HEK293 (cell line): ENCODE measurements around the gene MICAL3.
A peak's percentile ranks its signal among the peaks of the same experiment; 100 is the strongest.

Experiments used
- CTCF ChIA-PET: fragments of 350-600 bp; formaldehyde crosslinking; extraction: SDS; loops from one replicate; lab custom pipeline; 2021; ENCODE audit warnings: antibody characterized with exemption; lab: Yijun Ruan, JAX
- POLR2A ChIA-PET: fragments of 300-600 bp; formaldehyde crosslinking; extraction: SDS; loops from one replicate; lab custom pipeline; 2020; ENCODE audit warnings: antibody characterized with exemption, inconsistent platforms; lab: Yijun Ruan, JAX
- H3K27ac ChIP-seq: fragments of 200-500 bp; sonication (Bioruptor generic); 2 replicates; pipeline ENCODE4 v1.5.1; 2014; ENCODE audit warnings: low read depth, low read length, control low read depth, inconsistent platforms; ENCODE audit errors: extremely low read depth
- H3K36me3 ChIP-seq, 2 experiments: fragments of 200-500 bp in 1 of 2; sonication (Bioruptor generic) in 1 of 2; 1 replicate in 1 of 2; 2 replicates in 1 of 2; pipeline ENCODE4 v1.5.1; 2014 to 2017; ENCODE audit warnings: inconsistent platforms in 2 of 2, low read length in 2 of 2; ENCODE audit not compliant: control insufficient read depth in 2 of 2, insufficient read depth in 1 of 2
- H3K4me1 ChIP-seq: fragments of 200-500 bp; sonication (Bioruptor generic); 2 replicates; pipeline ENCODE4 v1.5.1; 2014; ENCODE audit warnings: mild to moderate bottlenecking, low read length, inconsistent platforms; ENCODE audit not compliant: control insufficient read depth, insufficient read depth
- H3K4me3 ChIP-seq: 2 replicates; pipeline ENCODE4 v1.5.1; 2011; ENCODE audit warnings: low read depth, mild to moderate bottlenecking, control low read depth, low read length, moderate library complexity
- H3K9me3 ChIP-seq: fragments of 200-500 bp; sonication (Bioruptor generic); 2 replicates; pipeline ENCODE4 v1.5.1; 2014; ENCODE audit warnings: low read depth, low read length, inconsistent platforms; ENCODE audit not compliant: control insufficient read depth, insufficient read depth
- HOXD13 ChIP-seq: sonication (generic); formaldehyde crosslinking; IDR thresholded peaks from 2 replicates; pipeline ENCODE4 v1.8.0; 2022; ENCODE audit warnings: missing genetic modification reagents, borderline replicate concordance
- KLF1 ChIP-seq: fragments of 450-650 bp; formaldehyde crosslinking; IDR thresholded peaks from 2 replicates; pipeline ENCODE4 v1.5.1; 2016; ENCODE audit warnings: missing biosample characterization, missing genetic modification characterization
- OVOL3 ChIP-seq: fragments of 450-650 bp; formaldehyde crosslinking; IDR thresholded peaks from 2 replicates; pipeline ENCODE4 v1.5.1; 2016; ENCODE audit warnings: missing biosample characterization, missing genetic modification characterization
- PRDM10 ChIP-seq: fragments of 450-650 bp; formaldehyde crosslinking; IDR thresholded peaks from 2 replicates; pipeline ENCODE4 v1.5.1; 2016; ENCODE audit warnings: missing biosample characterization, missing genetic modification characterization
- TSHZ1 ChIP-seq: fragments of 450-650 bp; formaldehyde crosslinking; IDR thresholded peaks from 2 replicates; pipeline ENCODE4 v1.5.1; 2016; ENCODE audit warnings: missing biosample characterization, missing genetic modification characterization, borderline replicate concordance
- ZFP3 ChIP-seq: fragments of 450-650 bp; formaldehyde crosslinking; IDR thresholded peaks from 2 replicates; pipeline ENCODE4 v1.5.1; 2016; ENCODE audit warnings: low read depth, missing biosample characterization, missing genetic modification characterization
- ZNF146 ChIP-seq: fragments of 450-650 bp; formaldehyde crosslinking; IDR thresholded peaks from 2 replicates; pipeline ENCODE4 v1.5.1; 2016; ENCODE audit warnings: missing biosample characterization, missing genetic modification characterization
- ZNF23 ChIP-seq: fragments of 450-650 bp; formaldehyde crosslinking; IDR thresholded peaks from 2 replicates; pipeline ENCODE4 v1.5.1; 2016; ENCODE audit warnings: missing biosample characterization, missing genetic modification characterization, borderline replicate concordance
- ZNF239 ChIP-seq: fragments of 450-650 bp; formaldehyde crosslinking; IDR thresholded peaks from 2 replicates; pipeline ENCODE4 v1.5.1; 2016; ENCODE audit warnings: missing biosample characterization, missing genetic modification characterization
- ZNF248 ChIP-seq: fragments of 450-650 bp; formaldehyde crosslinking; IDR thresholded peaks from 2 replicates; pipeline ENCODE4 v1.5.1; 2017; ENCODE audit warnings: missing biosample characterization, missing genetic modification characterization
- ZNF266 ChIP-seq: fragments of 450-650 bp; formaldehyde crosslinking; IDR thresholded peaks from 2 replicates; pipeline ENCODE4 v1.5.1; 2016; ENCODE audit warnings: missing biosample characterization, missing genetic modification characterization, low read depth
- ZNF391 ChIP-seq: fragments of 450-650 bp; formaldehyde crosslinking; IDR thresholded peaks from 2 replicates; pipeline ENCODE4 v1.5.1; 2016; ENCODE audit warnings: low read depth, missing biosample characterization, missing genetic modification characterization, borderline replicate concordance
- ZNF433 ChIP-seq: fragments of 450-650 bp; formaldehyde crosslinking; IDR thresholded peaks from 2 replicates; pipeline ENCODE4 v1.5.1; 2016; ENCODE audit warnings: missing biosample characterization, missing genetic modification characterization, low read depth
- ZNF555 ChIP-seq: fragments of 450-650 bp; formaldehyde crosslinking; conservative IDR thresholded peaks from 2 replicates; pipeline ENCODE4 v1.5.1; 2017; ENCODE audit warnings: missing biosample characterization, mild to moderate bottlenecking, missing genetic modification characterization, inconsistent platforms
- ZNF596 ChIP-seq: fragments of 450-650 bp; IDR thresholded peaks from 2 replicates; pipeline ENCODE4 v1.5.0; 2018; ENCODE audit warnings: missing biosample characterization, mild to moderate bottlenecking, missing genetic modification characterization, moderate library complexity
- ZNF629 ChIP-seq: fragments of 450-650 bp; formaldehyde crosslinking; IDR thresholded peaks from 2 replicates; pipeline ENCODE4 v1.5.1; 2017; ENCODE audit warnings: missing biosample characterization, missing genetic modification characterization
- ZNF645 ChIP-seq: fragments of 450-650 bp; formaldehyde crosslinking; IDR thresholded peaks from 2 replicates; pipeline ENCODE4; 2016; ENCODE audit warnings: missing biosample characterization, missing genetic modification characterization
- ZSCAN30 ChIP-seq: fragments of 450-650 bp; IDR thresholded peaks from 2 replicates; pipeline ENCODE4 v1.5.1; 2018; ENCODE audit warnings: missing biosample characterization, mild to moderate bottlenecking, missing genetic modification characterization, moderate library complexity
- TF ChIP-seq, protein P1 (sequence below): fragments of 450-650 bp; formaldehyde crosslinking; IDR thresholded peaks from 2 replicates; pipeline ENCODE4 v1.5.1; 2016; ENCODE audit warnings: missing biosample characterization, missing genetic modification characterization, borderline replicate concordance

The MICAL3 gene

DNA sequence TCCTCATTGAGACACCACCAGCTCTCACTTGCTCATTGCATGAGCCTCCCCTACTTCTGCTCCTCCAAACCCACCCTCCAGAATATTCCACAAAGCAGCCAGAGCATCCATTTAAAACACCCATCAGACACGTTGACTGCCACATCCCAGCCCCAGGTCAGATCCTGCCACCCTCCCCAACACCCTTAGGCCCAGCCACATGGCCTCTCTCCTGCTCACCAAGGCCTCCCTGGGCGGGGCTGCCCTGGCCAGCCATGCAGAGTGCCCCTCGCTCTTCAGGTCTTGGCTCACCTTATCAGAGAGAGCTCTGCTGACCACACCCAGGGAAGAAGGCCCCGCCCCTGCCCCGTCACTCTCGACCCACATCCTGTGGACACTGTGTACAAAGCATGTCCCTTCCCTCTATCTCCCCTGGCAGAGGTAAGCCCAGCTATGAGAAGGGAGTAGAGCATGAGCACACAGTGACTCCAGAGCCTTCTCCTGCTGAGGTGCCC is 106.8 kb downstream of the MICAL3 start:
- H3K4me3 ChIP-seq, result no peak overlapping the region
- no peaks in the 10 kb centered on the region for H3K36me3 ChIP-seq
- no peak for TF ChIP-seq ZNF433
- TF ChIP-seq ZNF239 (tag by site-specific recombination), result no peak
- TF ChIP-seq ZNF555 (tag by site-specific recombination), result no peak
- TF ChIP-seq KLF1 (tag by site-specific recombination), result peak; percentile 84
- TF ChIP-seq, protein P1, sequence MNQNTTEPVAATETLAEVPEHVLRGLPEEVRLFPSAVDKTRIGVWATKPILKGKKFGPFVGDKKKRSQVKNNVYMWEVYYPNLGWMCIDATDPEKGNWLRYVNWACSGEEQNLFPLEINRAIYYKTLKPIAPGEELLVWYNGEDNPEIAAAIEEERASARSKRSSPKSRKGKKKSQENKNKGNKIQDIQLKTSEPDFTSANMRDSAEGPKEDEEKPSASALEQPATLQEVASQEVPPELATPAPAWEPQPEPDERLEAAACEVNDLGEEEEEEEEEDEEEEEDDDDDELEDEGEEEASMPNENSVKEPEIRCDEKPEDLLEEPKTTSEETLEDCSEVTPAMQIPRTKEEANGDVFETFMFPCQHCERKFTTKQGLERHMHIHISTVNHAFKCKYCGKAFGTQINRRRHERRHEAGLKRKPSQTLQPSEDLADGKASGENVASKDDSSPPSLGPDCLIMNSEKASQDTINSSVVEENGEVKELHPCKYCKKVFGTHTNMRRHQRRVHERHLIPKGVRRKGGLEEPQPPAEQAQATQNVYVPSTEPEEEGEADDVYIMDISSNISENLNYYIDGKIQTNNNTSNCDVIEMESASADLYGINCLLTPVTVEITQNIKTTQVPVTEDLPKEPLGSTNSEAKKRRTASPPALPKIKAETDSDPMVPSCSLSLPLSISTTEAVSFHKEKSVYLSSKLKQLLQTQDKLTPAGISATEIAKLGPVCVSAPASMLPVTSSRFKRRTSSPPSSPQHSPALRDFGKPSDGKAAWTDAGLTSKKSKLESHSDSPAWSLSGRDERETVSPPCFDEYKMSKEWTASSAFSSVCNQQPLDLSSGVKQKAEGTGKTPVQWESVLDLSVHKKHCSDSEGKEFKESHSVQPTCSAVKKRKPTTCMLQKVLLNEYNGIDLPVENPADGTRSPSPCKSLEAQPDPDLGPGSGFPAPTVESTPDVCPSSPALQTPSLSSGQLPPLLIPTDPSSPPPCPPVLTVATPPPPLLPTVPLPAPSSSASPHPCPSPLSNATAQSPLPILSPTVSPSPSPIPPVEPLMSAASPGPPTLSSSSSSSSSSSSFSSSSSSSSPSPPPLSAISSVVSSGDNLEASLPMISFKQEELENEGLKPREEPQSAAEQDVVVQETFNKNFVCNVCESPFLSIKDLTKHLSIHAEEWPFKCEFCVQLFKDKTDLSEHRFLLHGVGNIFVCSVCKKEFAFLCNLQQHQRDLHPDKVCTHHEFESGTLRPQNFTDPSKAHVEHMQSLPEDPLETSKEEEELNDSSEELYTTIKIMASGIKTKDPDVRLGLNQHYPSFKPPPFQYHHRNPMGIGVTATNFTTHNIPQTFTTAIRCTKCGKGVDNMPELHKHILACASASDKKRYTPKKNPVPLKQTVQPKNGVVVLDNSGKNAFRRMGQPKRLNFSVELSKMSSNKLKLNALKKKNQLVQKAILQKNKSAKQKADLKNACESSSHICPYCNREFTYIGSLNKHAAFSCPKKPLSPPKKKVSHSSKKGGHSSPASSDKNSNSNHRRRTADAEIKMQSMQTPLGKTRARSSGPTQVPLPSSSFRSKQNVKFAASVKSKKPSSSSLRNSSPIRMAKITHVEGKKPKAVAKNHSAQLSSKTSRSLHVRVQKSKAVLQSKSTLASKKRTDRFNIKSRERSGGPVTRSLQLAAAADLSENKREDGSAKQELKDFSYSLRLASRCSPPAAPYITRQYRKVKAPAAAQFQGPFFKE (tag by site-specific recombination), result no peak
- no peak for TF ChIP-seq ZNF266
- H3K4me1 ChIP-seq, result peaks cover 7% of the 10 kb centered on the region; the same call in 1 of the 2 replicates
- ChIA-PET CTCF (interaction anchor here (0.6 to 2.4 kb wide), 3 partner anchors 19 to 283 kb away, joined by 3 to 12 read pairs (median 4); no protein-coding TSS in a partner anchor), POLR2A (interaction anchor here (0.6 kb wide), 1 partner anchor 207 kb away, joined by 4 read pairs; no protein-coding TSS in a partner anchor)
- H3K9me3 ChIP-seq, result no peaks in the 10 kb centered on the region
- H3K27ac ChIP-seq, result no peak overlapping the region

DNA sequence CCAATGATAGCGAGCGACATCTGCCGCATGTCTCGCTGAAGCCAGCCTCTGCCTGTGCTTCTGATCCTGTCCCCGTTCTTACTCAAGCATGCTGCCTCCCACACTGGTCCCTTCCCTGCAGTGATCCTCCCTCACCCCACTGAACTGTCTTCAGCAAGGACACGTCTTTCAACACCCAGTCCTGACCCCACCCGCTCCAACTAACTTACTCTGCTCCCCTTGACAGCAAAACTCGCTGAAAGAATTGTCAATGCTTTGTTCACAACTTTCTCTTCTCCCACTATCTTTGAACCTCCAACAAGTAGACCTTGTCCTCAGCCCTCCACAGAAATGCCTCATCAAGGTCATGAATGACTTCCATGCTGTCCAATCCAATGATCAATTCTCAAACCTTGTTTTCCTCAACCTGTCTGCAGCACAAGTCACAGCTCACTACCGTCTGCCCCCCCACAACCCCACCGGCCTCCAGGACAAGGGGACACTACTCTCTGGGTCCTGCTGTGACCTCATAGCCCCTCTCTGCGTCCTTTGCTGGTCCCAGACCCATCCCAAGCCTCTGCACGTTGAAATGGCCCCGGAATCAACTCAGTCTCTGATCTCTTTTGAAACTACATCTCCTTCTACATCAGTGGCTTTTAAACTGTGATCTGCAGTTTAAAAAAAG is 108.0 kb downstream of the MICAL3 start:
- ChIA-PET POLR2A (no interaction called here), CTCF (interaction anchor here (0.6 to 2.4 kb wide), 2 partner anchors 14 to 160 kb away, joined by 3 to 12 read pairs; no protein-coding TSS in a partner anchor)
- Histone ChIP-seq H3K4me3 (no peak overlapping the region), H3K27ac (no peak overlapping the region), H3K4me1 (peaks cover 3% of the 10 kb centered on the region; the same call in 1 of the 2 replicates), H3K36me3 (no peaks in the 10 kb centered on the region), H3K9me3 (no peaks in the 10 kb centered on the region)
- no peak for TF ChIP-seq ZNF266
- TF ChIP-seq ZNF146, result no peak
- TF ChIP-seq HOXD13 (CRISPR knock-in tag), result no peak
- TF ChIP-seq ZNF248 (tag by site-specific recombination), result no peak
- TF ChIP-seq ZNF391 (tag by site-specific recombination), result no peak
- no peak for TF ChIP-seq ZNF629 (tag by site-specific recombination)
- TF ChIP-seq ZNF596, result no peak
- no peak for TF ChIP-seq TSHZ1
- TF ChIP-seq ZNF23 (tag by site-specific recombination), result no peak
- no peak for TF ChIP-seq ZSCAN30 (tag by site-specific recombination)
- TF ChIP-seq OVOL3 (tag by site-specific recombination), result no peak
- TF ChIP-seq PRDM10, result no peak
- no peak for TF ChIP-seq ZFP3 (tag by site-specific recombination)
- no peak for TF ChIP-seq ZNF645 (tag by site-specific recombination)
